Stimulated activated effector memory CD8-positive, alpha-beta T cell treated with anti-CD3 and anti-CD28 coated beads, Interleukin-12 subunit alpha, Interleukin-12 subunit beta, amount 100 ng/mL, for 72 hours (primary cell): Measurements from ENCODE around the gene KCNH8.

ENCODE experiments used
- ATAC-seq: fragments of 150-1000 bp; cut with Tn5 transposase; 2 replicates; pipeline ENCODE4 v1.10.0; 2021
- DNase-seq, 2 donors: peaks; one replicate each; pipeline ENCODE4 v3.0.0; 2021 to 2022; ENCODE audit warnings: low spot score in 2 of 2
- H3K27ac Mint-ChIP-seq: one replicate; pipeline ENCODE4 v1.8.0; 2022; ENCODE audit warnings: mild to moderate bottlenecking, mixed read lengths
- H3K36me3 Mint-ChIP-seq: one replicate; pipeline ENCODE4 v1.8.0; 2022; ENCODE audit warnings: mild to moderate bottlenecking, mixed read lengths
- H3K4me1 Mint-ChIP-seq: one replicate; pipeline ENCODE4 v1.8.0; 2022; ENCODE audit warnings: mixed read lengths
- H3K4me3 Mint-ChIP-seq: one replicate; pipeline ENCODE4 v1.8.0; 2022; ENCODE audit warnings: mild to moderate bottlenecking, mixed read lengths
- H3K9me3 Mint-ChIP-seq: one replicate; pipeline ENCODE4 v1.8.0; 2022; ENCODE audit warnings: mixed read lengths

Gene KCNH8

DNA sequence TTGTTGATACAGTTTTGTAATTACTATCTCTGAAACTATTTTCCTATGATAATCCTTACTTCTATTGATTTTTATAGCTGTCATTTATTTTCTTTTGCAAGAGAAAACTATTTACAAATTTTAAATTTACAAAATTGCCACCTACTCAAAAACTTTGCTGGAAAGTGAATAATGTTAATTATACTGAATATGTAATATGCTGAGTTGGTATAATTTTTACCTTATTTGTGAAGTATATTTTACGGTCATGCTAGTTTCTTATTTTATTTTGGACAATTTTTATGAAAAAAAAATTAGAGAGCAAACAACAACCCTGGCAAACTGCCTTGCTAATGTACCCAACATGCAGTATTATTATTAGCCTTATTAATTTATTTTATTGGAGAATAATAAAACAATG is 2.9 kb downstream of the KCNH8 start:
- no peak for DNase-seq
- no peak overlapping the region for H3K4me3 Mint-ChIP-seq
- peaks cover 18% of the 10 kb centered on the region for H3K4me1 Mint-ChIP-seq
- no peak for ATAC-seq
- no peaks in the 10 kb centered on the region for H3K36me3 Mint-ChIP-seq
- H3K27ac Mint-ChIP-seq: no peak overlapping the region
- no peaks in the 10 kb centered on the region for H3K9me3 Mint-ChIP-seq

DNA sequence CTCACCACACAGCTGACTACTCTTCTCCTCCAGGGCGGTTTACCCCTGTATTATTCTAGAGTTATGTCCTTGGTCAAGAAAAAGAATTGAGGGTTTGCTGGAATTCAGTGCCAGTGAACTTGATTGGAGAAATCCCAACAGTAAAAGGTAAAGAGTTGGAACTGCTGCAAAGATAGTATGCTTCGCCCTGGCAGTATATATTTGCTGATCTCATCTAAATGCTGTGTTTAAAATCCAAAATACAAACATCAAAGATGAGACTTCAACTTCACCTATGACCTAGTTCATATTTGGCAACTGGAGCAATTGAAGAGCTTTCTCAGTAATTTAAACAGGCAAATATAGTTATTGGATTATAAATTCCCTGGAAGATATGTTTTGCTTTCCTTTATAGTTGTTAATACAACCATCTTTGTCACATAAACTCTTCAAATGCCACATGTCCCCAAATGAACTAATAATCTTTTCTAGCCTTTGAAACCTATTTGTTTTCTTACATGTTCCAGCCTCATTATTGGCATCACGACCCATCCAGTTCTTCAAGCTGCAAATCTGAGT is 6.5 kb downstream of the KCNH8 start:
- no peak overlapping the region for H3K27ac Mint-ChIP-seq
- no peaks in the 10 kb centered on the region for H3K9me3 Mint-ChIP-seq
- H3K4me1 Mint-ChIP-seq: no peaks in the 10 kb centered on the region
- no peak for ATAC-seq
- H3K36me3 Mint-ChIP-seq: no peaks in the 10 kb centered on the region
- no peak overlapping the region for H3K4me3 Mint-ChIP-seq
- no peak for DNase-seq

GRCh38 chr3:19155375-19155774 is 7.1 kb downstream of the KCNH8 start:
- no peak for DNase-seq
- Mint-ChIP-seq H3K4me1 (no peaks in the 10 kb centered on the region), H3K27ac (no peak overlapping the region), H3K4me3 (no peak overlapping the region), H3K9me3 (no peaks in the 10 kb centered on the region), H3K36me3 (no peaks in the 10 kb centered on the region)
- no peak for ATAC-seq

DNA sequence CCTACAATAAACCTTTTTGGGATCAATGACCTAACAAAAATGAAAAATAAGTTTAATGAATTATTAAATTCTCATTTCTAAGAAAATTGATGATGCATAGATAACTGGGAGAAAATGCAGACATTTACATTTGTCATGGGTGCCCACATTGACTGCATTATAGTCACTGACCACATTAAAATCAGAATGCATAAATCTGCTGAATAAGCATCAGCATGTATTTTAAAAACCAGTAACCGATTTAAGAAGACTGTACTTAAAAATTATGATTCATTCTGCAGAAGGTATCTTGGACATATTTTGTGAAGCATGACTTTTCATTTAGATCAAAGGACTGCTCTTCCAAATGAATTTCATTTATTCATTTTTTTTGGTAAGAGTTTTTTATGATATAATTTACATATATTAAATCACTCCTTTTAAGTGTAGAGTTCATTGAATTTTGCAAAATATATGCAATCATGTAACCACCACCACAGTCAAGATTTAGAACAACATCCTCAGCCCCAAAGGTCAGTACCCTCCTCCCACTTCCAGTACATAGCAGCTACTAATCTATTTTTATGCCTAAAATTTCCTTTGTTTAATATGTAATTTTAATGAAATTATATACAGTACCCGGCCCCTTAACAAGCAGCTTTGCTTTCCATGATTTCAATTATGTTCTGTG is 11.8 kb downstream of the KCNH8 start:
- no peak for ATAC-seq
- Mint-ChIP-seq H3K4me3 (no peak overlapping the region), H3K36me3 (no peaks in the 10 kb centered on the region), H3K4me1 (no peaks in the 10 kb centered on the region), H3K27ac (no peak overlapping the region), H3K9me3 (no peaks in the 10 kb centered on the region)
- DNase-seq: no peak

DNA sequence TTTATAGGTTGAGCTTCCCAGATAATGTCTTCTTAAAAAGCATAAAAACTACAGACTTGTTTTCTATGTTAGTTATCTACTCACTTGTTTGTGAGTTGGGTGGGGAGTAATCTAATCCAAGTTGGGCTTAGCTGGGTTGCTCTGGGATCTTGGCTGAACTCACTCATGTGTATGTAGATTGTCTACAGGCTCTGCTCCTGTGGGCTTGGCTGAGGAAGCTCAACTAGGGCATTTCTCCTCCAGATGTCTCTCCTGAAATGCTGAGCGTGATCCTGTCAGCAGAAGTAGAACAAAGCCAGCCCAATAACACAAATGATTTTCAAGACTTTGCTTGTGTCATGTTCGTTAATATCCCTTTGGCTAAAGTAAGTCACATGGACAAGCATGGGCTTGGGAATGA is 17.3 kb downstream of the KCNH8 start:
- Mint-ChIP-seq H3K4me3 (no peak overlapping the region), H3K36me3 (no peaks in the 10 kb centered on the region), H3K9me3 (no peaks in the 10 kb centered on the region), H3K4me1 (no peaks in the 10 kb centered on the region), H3K27ac (no peak overlapping the region)
- ATAC-seq: no peak
- no peak for DNase-seq

GRCh38 chr3:19171794-19172193 is 23.5 kb downstream of the KCNH8 start:
- DNase-seq: no peak
- Mint-ChIP-seq H3K4me3 (no peak overlapping the region), H3K36me3 (no peaks in the 10 kb centered on the region), H3K4me1 (no peaks in the 10 kb centered on the region), H3K9me3 (no peaks in the 10 kb centered on the region), H3K27ac (no peak overlapping the region)
- ATAC-seq: no peak

DNA sequence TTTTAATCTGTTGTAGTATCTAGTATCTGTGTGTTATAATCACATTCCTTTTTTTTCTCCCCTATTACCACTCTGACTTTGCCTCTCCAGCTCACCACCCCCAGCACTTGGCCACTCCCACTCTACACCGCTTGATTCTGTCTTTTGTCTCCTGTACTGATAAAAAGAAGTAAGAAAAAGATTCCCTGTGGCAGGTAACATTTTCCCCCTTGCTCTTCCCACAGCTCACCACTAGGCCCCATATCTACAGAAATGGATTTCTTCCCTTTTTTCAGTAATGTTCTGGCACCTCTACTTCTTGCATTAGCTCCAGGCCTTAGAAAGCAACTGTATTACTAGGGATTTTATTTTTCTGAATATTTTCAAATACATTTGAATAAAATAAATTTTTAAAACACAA is 25.6 kb downstream of the KCNH8 start:
- Mint-ChIP-seq H3K4me1 (no peaks in the 10 kb centered on the region), H3K27ac (no peak overlapping the region), H3K36me3 (no peaks in the 10 kb centered on the region), H3K4me3 (no peak overlapping the region), H3K9me3 (no peaks in the 10 kb centered on the region)
- DNase-seq: no peak
- ATAC-seq: no peak

GRCh38 chr3:19183584-19183983 is 35.3 kb downstream of the KCNH8 start:
- no peak overlapping the region for H3K4me3 Mint-ChIP-seq
- no peaks in the 10 kb centered on the region for H3K9me3 Mint-ChIP-seq
- ATAC-seq (no peak), DNase-seq (no peak)
- H3K36me3 Mint-ChIP-seq: no peaks in the 10 kb centered on the region
- no peak overlapping the region for H3K27ac Mint-ChIP-seq
- H3K4me1 Mint-ChIP-seq: no peaks in the 10 kb centered on the region

- DNase-seq (no peak), ATAC-seq (no peak)
- no peak overlapping the region for H3K27ac Mint-ChIP-seq
- no peaks in the 10 kb centered on the region for H3K4me1 Mint-ChIP-seq
- H3K9me3 Mint-ChIP-seq: no peaks in the 10 kb centered on the region
- no peaks in the 10 kb centered on the region for H3K36me3 Mint-ChIP-seq
- H3K4me3 Mint-ChIP-seq: no peak overlapping the region
Observed at GRCh38 chr3:19190126-19190525, 41.8 kb downstream of the KCNH8 start.

- ATAC-seq: peak; percentile 88
- Mint-ChIP-seq H3K36me3 (no peaks in the 10 kb centered on the region), H3K4me3 (no peak overlapping the region), H3K9me3 (no peaks in the 10 kb centered on the region), H3K4me1 (no peaks in the 10 kb centered on the region), H3K27ac (no peak overlapping the region)
- no peak for DNase-seq
Observed at GRCh38 chr3:19190602-19191001, 42.3 kb downstream of the KCNH8 start.

DNA sequence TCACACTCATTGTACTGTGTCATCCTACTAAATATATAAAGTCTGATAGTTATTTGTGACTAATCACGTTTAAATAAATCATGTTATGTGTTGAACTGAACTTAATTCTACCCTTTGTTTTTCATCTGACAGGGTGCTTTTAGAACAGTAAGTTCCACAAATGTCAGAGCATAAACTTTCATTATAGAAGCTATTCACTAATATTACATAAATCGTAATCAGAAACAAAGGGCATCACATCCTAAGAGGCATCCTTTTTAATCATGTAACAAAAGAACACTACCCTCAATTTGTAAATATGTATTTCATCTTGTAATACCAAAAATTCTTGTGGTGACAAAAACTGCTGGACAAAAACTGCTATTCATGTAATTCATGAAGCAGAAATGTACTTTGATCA is 50.8 kb downstream of the KCNH8 start:
- Mint-ChIP-seq H3K4me1 (no peaks in the 10 kb centered on the region), H3K27ac (no peak overlapping the region), H3K9me3 (no peaks in the 10 kb centered on the region), H3K36me3 (no peaks in the 10 kb centered on the region), H3K4me3 (no peak overlapping the region)
- ATAC-seq (no peak), DNase-seq (no peak)

- DNase-seq: no peak
- no peak for ATAC-seq
- H3K4me3 Mint-ChIP-seq: no peak overlapping the region
- no peak overlapping the region for H3K27ac Mint-ChIP-seq
- H3K4me1 Mint-ChIP-seq: no peaks in the 10 kb centered on the region
- H3K9me3 Mint-ChIP-seq: no peaks in the 10 kb centered on the region
- H3K36me3 Mint-ChIP-seq: no peaks in the 10 kb centered on the region
Observed at GRCh38 chr3:19202303-19202702, 54.0 kb downstream of the KCNH8 start.

- Mint-ChIP-seq H3K9me3 (no peaks in the 10 kb centered on the region), H3K27ac (no peak overlapping the region), H3K4me1 (no peaks in the 10 kb centered on the region), H3K4me3 (no peak overlapping the region), H3K36me3 (no peaks in the 10 kb centered on the region)
- DNase-seq: no peak
- ATAC-seq: no peak
Observed at GRCh38 chr3:19202754-19203153, 54.4 kb downstream of the KCNH8 start.

GRCh38 chr3:19206540-19206939 is 58.2 kb downstream of the KCNH8 start:
- H3K4me1 Mint-ChIP-seq: no peaks in the 10 kb centered on the region
- no peak overlapping the region for H3K27ac Mint-ChIP-seq
- H3K36me3 Mint-ChIP-seq: no peaks in the 10 kb centered on the region
- H3K9me3 Mint-ChIP-seq: no peaks in the 10 kb centered on the region
- ATAC-seq: no peak
- H3K4me3 Mint-ChIP-seq: no peak overlapping the region
- DNase-seq: no peak

GRCh38 chr3:19213603-19214220 is 65.4 kb downstream of the KCNH8 start:
- no peaks in the 10 kb centered on the region for H3K36me3 Mint-ChIP-seq
- DNase-seq (no peak), ATAC-seq (no peak)
- H3K4me1 Mint-ChIP-seq: no peaks in the 10 kb centered on the region
- H3K27ac Mint-ChIP-seq: no peak overlapping the region
- no peak overlapping the region for H3K4me3 Mint-ChIP-seq
- H3K9me3 Mint-ChIP-seq: no peaks in the 10 kb centered on the region

DNA sequence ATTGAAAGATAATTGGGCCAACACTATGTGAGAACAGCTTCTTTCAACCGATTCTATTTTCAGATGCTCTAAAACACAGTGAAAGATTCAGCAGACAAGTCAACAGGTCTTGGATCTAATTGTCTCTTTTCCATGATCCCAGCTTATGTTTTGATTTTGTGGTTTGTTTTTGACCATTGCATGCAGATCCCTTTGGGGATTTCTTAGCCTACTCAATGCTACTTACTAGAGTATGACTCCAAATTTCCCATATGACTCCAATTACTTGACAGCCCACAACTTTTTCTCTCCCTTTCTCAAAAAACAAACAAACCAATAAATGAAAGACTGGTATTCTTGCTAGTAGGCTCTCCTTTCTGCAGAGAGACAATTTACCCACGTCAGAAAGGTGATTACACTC is 67.1 kb downstream of the KCNH8 start:
- no peak for DNase-seq
- Mint-ChIP-seq H3K4me1 (no peaks in the 10 kb centered on the region), H3K36me3 (no peaks in the 10 kb centered on the region), H3K4me3 (no peak overlapping the region), H3K9me3 (no peaks in the 10 kb centered on the region), H3K27ac (no peak overlapping the region)
- ATAC-seq: no peak
